GM12891 (cell line): Measurements from ENCODE around the gene TTN.

Experiments used
- DNase-seq: peaks from one replicate; pipeline ENCODE4 v3.0.0; 2011; ENCODE audit warnings: low spot score; ENCODE audit not compliant: insufficient read length
- FAIRE-seq: peaks from 2 replicates; lab custom pipeline; 2011; peaks lifted over from hg19 to GRCh38; lab: Jason Lieb, UNC
- PAX5 ChIP-seq: IDR thresholded peaks from 2 replicates; pipeline ENCODE4 v1.6.1; 2011; ENCODE audit warnings: low read length, moderate library complexity, mild to moderate bottlenecking; ENCODE audit not compliant: insufficient read depth, severe bottlenecking
- POLR2A ChIP-seq: IDR thresholded peaks from 2 replicates; pipeline ENCODE4 v1.6.1; 2011; ENCODE audit warnings: low read depth, low read length, control low read depth
- POLR2AphosphoS5 ChIP-seq: IDR thresholded peaks from 2 replicates; pipeline ENCODE4 v1.6.1; 2011; ENCODE audit warnings: low read depth, low read length, control low read depth
- POU2F2 ChIP-seq: IDR thresholded peaks from 2 replicates; pipeline ENCODE4 v1.6.1; 2011; ENCODE audit warnings: low read depth, mild to moderate bottlenecking, control low read depth, low read length, moderate library complexity
- SPI1 ChIP-seq: IDR thresholded peaks from 2 replicates; pipeline ENCODE4 v1.6.1; 2011; ENCODE audit warnings: low read depth, low read length, control low read depth
- TAF1 ChIP-seq: IDR thresholded peaks from 2 replicates; pipeline ENCODE4 v1.6.1; 2011; ENCODE audit warnings: low read depth, low read length, control low read depth

Gene TTN

GRCh38 chr2:178833382-178833781, 26.2 kb upstream of the TTN start:
- FAIRE-seq (peak; percentile 67), DNase-seq (no peak)
- no peak for TF ChIP-seq POLR2AphosphoS5
- TF ChIP-seq POLR2A, result no peak
- no peak for TF ChIP-seq SPI1
- no peak for TF ChIP-seq TAF1
- no peak for TF ChIP-seq PAX5
- no peak for TF ChIP-seq POU2F2

- DNase-seq (no peak), FAIRE-seq (no peak)
- TF ChIP-seq SPI1 (no peak), POLR2AphosphoS5 (no peak), POLR2A (no peak), PAX5 (no peak), TAF1 (no peak), POU2F2 (no peak)
These were observed 23.2 kb upstream of the TTN start for GRCh38 chr2:178830451-178830850.

- no peak for FAIRE-seq
- TF ChIP-seq POLR2A (no peak), POLR2AphosphoS5 (no peak), PAX5 (no peak), TAF1 (no peak), POU2F2 (no peak), SPI1 (no peak)
These were observed 22.8 kb upstream of the TTN start for GRCh38 chr2:178829981-178830380.

GRCh38 chr2:178829299-178829960, 22.2 kb upstream of the TTN start:
- DNase-seq (no peak), FAIRE-seq (peak; percentile 68)
- TF ChIP-seq PAX5 (no peak), POLR2AphosphoS5 (no peak), POLR2A (no peak), TAF1 (no peak), SPI1 (no peak), POU2F2 (no peak)

More at GRCh38 chr2:178829981-178830380, 22.8 kb upstream of the TTN start:
- no peak for DNase-seq

- FAIRE-seq (peak; percentile 28), DNase-seq (no peak)
- TF ChIP-seq POLR2AphosphoS5 (no peak), PAX5 (no peak), POU2F2 (no peak), SPI1 (no peak), POLR2A (no peak), TAF1 (no peak)
These were observed 21.3 kb upstream of the TTN start for GRCh38 chr2:178828486-178828881.

- DNase-seq, result no peak
- FAIRE-seq, result no peak
- TF ChIP-seq PAX5 (no peak), POU2F2 (no peak), SPI1 (no peak), TAF1 (no peak), POLR2AphosphoS5 (no peak), POLR2A (no peak)
These were observed 20.7 kb upstream of the TTN start for GRCh38 chr2:178827739-178828485.

- TF ChIP-seq POLR2AphosphoS5, result no peak
- no peak for TF ChIP-seq TAF1
- TF ChIP-seq SPI1, result no peak
- no peak for TF ChIP-seq POLR2A
- TF ChIP-seq PAX5, result no peak
- TF ChIP-seq POU2F2, result no peak
- FAIRE-seq (no peak), DNase-seq (no peak)
These were observed 19.9 kb upstream of the TTN start for GRCh38 chr2:178827111-178827510.

- no peak for TF ChIP-seq PAX5
- no peak for TF ChIP-seq POLR2A
- TF ChIP-seq POLR2AphosphoS5, result no peak
- TF ChIP-seq SPI1, result no peak
- no peak for TF ChIP-seq TAF1
- TF ChIP-seq POU2F2, result no peak
- no peak for FAIRE-seq
- no peak for DNase-seq
These were observed 18.0 kb upstream of the TTN start for GRCh38 chr2:178825183-178825582.

GRCh38 chr2:178824181-178824580, 17.0 kb upstream of the TTN start:
- FAIRE-seq (no peak), DNase-seq (no peak)
- TF ChIP-seq TAF1 (no peak), POLR2AphosphoS5 (no peak), POLR2A (no peak), POU2F2 (no peak), SPI1 (no peak), PAX5 (no peak)
